Naive thymus-derived CD4-positive, alpha-beta T cell (primary cell): ENCODE data around the gene BICDL1. TPM values are rescaled to one million over a fixed set of nuclear protein-coding genes. Genes with fewer than 3 reads are reported as not detected.
A peak's percentile ranks its signal among the peaks of the same experiment; 100 is the strongest.
"Not testable (repeated sequence)": the region's sequence is repeated elsewhere in the genome, so short reads cannot be mapped to it uniquely, and the experiment has no call there.

Source experiments
- ATAC-seq: fragments of 150-1000 bp; cut with Tn5 transposase; 2 replicates; pipeline ENCODE4 v1.10.0; 2021; ENCODE audit warnings: mild to moderate bottlenecking, moderate library complexity
- CTCF ChIA-PET: fragments of 350-600 bp; sonication (Branson Sonifier 250); formaldehyde crosslinking; loops from one replicate; lab custom pipeline; 2021; ENCODE audit warnings: antibody characterized with exemption; lab: Charles Lee
- POLR2A ChIA-PET: fragments of 350-600 bp; sonication (Branson Sonifier 250); formaldehyde crosslinking; loops from one replicate; lab custom pipeline; 2021; ENCODE audit warnings: antibody characterized with exemption, inconsistent platforms; lab: Charles Lee
- DNase-seq, 9 donors: peaks; one replicate each; pipeline versions ENCODE4 v3.0.0 to v3.0.0-alpha.2; 2020 to 2022; ENCODE audit warnings: mixed read lengths in 1 of 9
- H3K27ac ChIP-seq: one replicate; pipeline ENCODE4 v1.7.0; 2013; ENCODE audit warnings: mild to moderate bottlenecking, low read depth, low read length, moderate library complexity
- H3K27me3 ChIP-seq, 2 donors: one replicate each; pipeline ENCODE4 v1.7.0; 2013; ENCODE audit warnings: low read length in 2 of 2, mild to moderate bottlenecking in 2 of 2, moderate library complexity in 2 of 2; ENCODE audit not compliant: control insufficient read depth in 2 of 2, insufficient read depth in 2 of 2
- H3K36me3 ChIP-seq, 3 experiments: 1 replicate in 2 of 3; 2 replicates in 1 of 3; pipeline ENCODE4 v1.7.0; 2013; ENCODE audit warnings: low read length in 3 of 3, mild to moderate bottlenecking in 3 of 3, moderate library complexity in 1 of 3; ENCODE audit not compliant: insufficient read depth in 3 of 3, control insufficient read depth in 2 of 3
- H3K4me1 ChIP-seq, 2 donors: one replicate each; pipeline ENCODE4 v1.7.0; 2013; ENCODE audit warnings: low read length in 2 of 2, mild to moderate bottlenecking in 2 of 2, moderate library complexity in 1 of 2; ENCODE audit not compliant: control insufficient read depth in 2 of 2, insufficient read depth in 2 of 2
- H3K4me3 ChIP-seq: 2 replicates; pipeline ENCODE4 v1.7.0; 2013; ENCODE audit warnings: mild to moderate bottlenecking, low read length
- H3K9me3 ChIP-seq, 3 experiments: 1 replicate in 2 of 3; 2 replicates in 1 of 3; pipeline ENCODE4 v1.7.0; 2013; ENCODE audit warnings: low read length in 3 of 3; ENCODE audit not compliant: control insufficient read depth in 2 of 3
- H3K27ac Mint-ChIP-seq, 9 donors: one replicate each; pipeline ENCODE4 v1.8.0; 2020 to 2022; ENCODE audit warnings: mixed read lengths in 9 of 9, mild to moderate bottlenecking in 8 of 9, moderate library complexity in 5 of 9, inconsistent platforms in 2 of 9
- H3K27me3 Mint-ChIP-seq, 5 donors: one replicate each; pipeline ENCODE4 v1.8.0; 2021 to 2022; ENCODE audit warnings: mixed read lengths in 5 of 5, mild to moderate bottlenecking in 1 of 5
- H3K36me3 Mint-ChIP-seq, 5 donors: one replicate each; pipeline ENCODE4 v1.8.0; 2020 to 2022; ENCODE audit warnings: mixed read lengths in 5 of 5, mild to moderate bottlenecking in 3 of 5, inconsistent platforms in 1 of 5
- H3K4me1 Mint-ChIP-seq, 7 donors: one replicate each; pipeline ENCODE4 v1.8.0; 2020 to 2022; ENCODE audit warnings: mixed read lengths in 7 of 7, mild to moderate bottlenecking in 3 of 7, inconsistent platforms in 1 of 7
- H3K4me3 Mint-ChIP-seq, 10 donors: one replicate each; pipeline ENCODE4 v1.8.0; 2020 to 2022; ENCODE audit warnings: mild to moderate bottlenecking in 10 of 10, mixed read lengths in 10 of 10, moderate library complexity in 6 of 10, inconsistent platforms in 2 of 10
- H3K9me3 Mint-ChIP-seq, 11 donors: one replicate each; pipeline ENCODE4 v1.8.0; 2020 to 2022; ENCODE audit warnings: mixed read lengths in 11 of 11, mild to moderate bottlenecking in 4 of 11, inconsistent platforms in 1 of 11, moderate library complexity in 1 of 11
- intact Hi-C, 2 donors: fragments of 100-400 bp; cut with micrococcal nuclease; formaldehyde crosslinking; loops; one replicate each; pipeline ENCODE4 v1.15.1; 2023
- polyA plus RNA-seq, 2 donors: library from polyadenylated mRNA; unstranded; fragments of 300-500 nt; fragmentation: Illumina TruSeq; gene quantifications; one replicate each; pipeline ENCODE4 v1.2.3, GENCODE V29; 2021
- total RNA-seq, 6 experiments: library from RNA in 5 of 6; stranded (reverse) in 5 of 6; gene quantifications; 1 replicate in 5 of 6; 2 replicates in 1 of 6; pipeline ENCODE4 v1.2.3 and lab custom pipeline; 2021 to 2026

The BICDL1 gene
- total and polyA plus RNA-seq, 7 experiments from 2014 or later: 2.4 to 156 (median 111) TPM

DNA sequence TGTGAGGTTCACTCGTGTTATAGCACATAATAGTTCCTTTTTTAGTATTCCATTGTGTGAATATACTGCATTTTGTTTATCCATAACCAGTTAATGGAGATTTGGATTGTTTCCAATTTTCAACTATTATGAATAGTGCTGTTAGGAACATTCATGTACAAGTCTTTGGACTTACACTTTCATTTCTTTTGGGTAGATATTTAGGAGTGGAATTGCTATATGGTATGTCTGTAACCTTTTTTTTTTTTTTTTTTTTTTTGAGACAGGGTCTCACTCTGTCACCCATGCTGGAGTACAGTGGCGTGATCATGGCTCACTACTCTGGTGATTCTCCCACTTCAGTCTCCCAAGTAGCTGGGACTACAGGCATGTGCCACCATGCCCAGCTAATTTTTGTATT lies 27.2 kb downstream of the BICDL1 start:
- H3K36me3 ChIP-seq, ATAC-seq, H3K27me3 ChIP-seq, H3K9me3 Mint-ChIP-seq, H3K9me3 ChIP-seq, H3K4me3 ChIP-seq, intact Hi-C loops, H3K27me3 Mint-ChIP-seq, DNase-seq: not testable (repeated sequence)
- ChIA-PET CTCF (interaction anchor here (1.0 kb wide), 1 partner anchor 71 kb away, joined by 4 read pairs; no protein-coding TSS in a partner anchor), POLR2A (interaction anchor here (0.7 kb wide), 1 partner anchor 9 kb away, joined by 7 read pairs; no protein-coding TSS in a partner anchor)
- H3K4me1 ChIP-seq: peaks cover 49 to 60% of the 10 kb centered on the region in 2 donors
- H3K4me3 Mint-ChIP-seq: peak overlapping the region in 6 of 10 donors; percentile 5 to 78 (median 68)
- peak overlapping the region; percentile 93 for H3K27ac ChIP-seq
- H3K36me3 Mint-ChIP-seq: peaks cover 0 to 32% (median 0%) of the 10 kb centered on the region in 5 donors
- H3K4me1 Mint-ChIP-seq: peaks cover 34 to 69% (median 57%) of the 10 kb centered on the region in 7 donors
- peak overlapping the region; percentile 88 to 100 (median 96) for H3K27ac Mint-ChIP-seq

DNA sequence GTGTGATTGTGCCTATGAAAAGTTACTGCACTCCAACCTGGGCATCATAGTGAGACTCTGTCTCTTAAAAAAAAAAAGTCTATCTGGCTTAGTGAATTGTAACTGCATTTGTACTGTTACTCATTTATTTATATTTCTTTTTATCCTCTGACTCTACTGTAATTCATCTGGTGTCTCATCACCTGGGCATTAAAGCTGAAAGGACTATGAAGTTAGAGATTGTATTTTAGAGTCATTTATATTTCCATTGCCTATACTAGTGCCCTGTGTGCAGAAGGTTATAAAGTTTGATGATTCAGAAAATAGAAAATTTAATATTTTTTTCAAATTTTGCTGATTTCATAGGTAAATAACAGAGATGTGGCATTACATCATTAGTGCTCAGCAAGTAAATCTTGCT lies 30.2 kb downstream of the BICDL1 start:
- Histone ChIP-seq H3K4me1 (peaks cover 19 to 30% of the 10 kb centered on the region in 2 donors), H3K27ac (no peak overlapping the region), H3K9me3 (no peaks in the 10 kb centered on the region), H3K36me3 (peaks cover 0 to 3% (median 0%) of the 10 kb centered on the region in 3 experiments), H3K27me3 (no peaks in the 10 kb centered on the region), H3K4me3 (no peak overlapping the region)
- H3K27ac Mint-ChIP-seq: peak overlapping the region in 3 of 9 donors; percentile 49 to 68 (median 56)
- intact Hi-C loops: no loop called here
- no peak for DNase-seq
- CTCF ChIA-PET: interaction anchor here (0.6 kb wide), 1 partner anchor 247 kb away, joined by 5 read pairs; no protein-coding TSS in a partner anchor
- peaks cover 0 to 14% (median 3%) of the 10 kb centered on the region in 11 donors for H3K9me3 Mint-ChIP-seq
- H3K4me1 Mint-ChIP-seq: peaks cover 17 to 43% (median 30%) of the 10 kb centered on the region in 7 donors
- H3K4me3 Mint-ChIP-seq: no peak overlapping the region
- POLR2A ChIA-PET: interaction anchor here (0.7 kb wide), 1 partner anchor 19 kb away, joined by 3 read pairs; no protein-coding TSS in a partner anchor
- H3K27me3 Mint-ChIP-seq: no peaks in the 10 kb centered on the region
- ATAC-seq: no peak
- peaks cover 4 to 49% (median 19%) of the 10 kb centered on the region in 5 donors for H3K36me3 Mint-ChIP-seq

DNA sequence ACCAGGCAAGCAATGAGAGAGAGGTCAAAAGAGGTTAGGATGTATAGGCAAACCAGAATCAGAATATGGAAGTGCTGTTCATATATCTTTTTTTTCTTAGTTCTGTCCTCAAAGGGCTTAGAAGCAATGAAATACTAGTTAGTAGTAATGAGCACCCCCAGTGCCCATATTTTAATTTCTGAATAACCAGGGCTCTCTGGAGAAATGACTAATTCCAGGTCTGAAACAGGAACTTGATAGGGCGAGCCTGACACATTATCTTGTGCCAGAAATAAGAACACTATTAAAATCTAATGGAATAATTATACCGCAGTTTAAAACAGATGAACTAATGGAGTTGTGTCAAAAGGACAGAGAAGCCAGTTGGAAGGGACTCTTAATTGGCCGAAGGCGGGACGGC lies 30.9 kb downstream of the BICDL1 start:
- Histone ChIP-seq H3K9me3 (no peaks in the 10 kb centered on the region), H3K4me1 (peaks cover 13 to 22% of the 10 kb centered on the region in 2 donors), H3K36me3 (peaks cover 0 to 6% (median 0%) of the 10 kb centered on the region in 3 experiments), H3K4me3 (no peak overlapping the region), H3K27me3 (no peaks in the 10 kb centered on the region), H3K27ac (no peak overlapping the region)
- Mint-ChIP-seq H3K4me1 (peaks cover 13 to 37% (median 23%) of the 10 kb centered on the region in 7 donors), H3K4me3 (no peak overlapping the region), H3K27ac (peak overlapping the region in 3 of 9 donors; percentile 34 to 80 (median 53)), H3K27me3 (no peaks in the 10 kb centered on the region), H3K9me3 (peaks cover 0 to 19% (median 7%) of the 10 kb centered on the region in 11 donors), H3K36me3 (peaks cover 4 to 53% (median 25%) of the 10 kb centered on the region in 5 donors)
- CTCF ChIA-PET: no interaction called here
- no peak for DNase-seq
- POLR2A ChIA-PET: no interaction called here
- ATAC-seq: no peak
- intact Hi-C loops: no loop called here

DNA sequence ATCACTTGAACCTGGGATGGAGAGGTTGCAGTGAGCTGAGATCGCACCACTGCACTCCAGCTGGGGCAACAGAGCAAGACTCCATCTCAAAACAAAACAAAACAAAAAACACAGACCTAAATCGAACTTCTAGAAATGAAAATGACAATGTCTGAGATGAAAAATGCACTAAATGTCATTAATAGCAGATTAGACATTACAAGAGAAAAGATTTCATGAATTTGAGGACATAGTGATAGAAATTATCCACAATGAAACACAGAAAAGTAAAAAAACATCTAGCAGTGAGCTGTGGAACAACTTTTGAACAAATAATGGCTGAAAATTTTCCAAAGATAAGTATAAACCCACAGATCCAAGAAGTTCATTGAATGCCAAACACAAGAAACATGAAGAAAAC lies 35.2 kb downstream of the BICDL1 start:
- DNase-seq (no peak), ATAC-seq (no peak)
- no peak overlapping the region for H3K4me3 Mint-ChIP-seq
- Histone ChIP-seq H3K4me3 (no peak overlapping the region), H3K4me1 (no peaks in the 10 kb centered on the region), H3K27me3 (no peaks in the 10 kb centered on the region), H3K27ac (no peak overlapping the region), H3K36me3 (peaks cover 0 to 6% (median 0%) of the 10 kb centered on the region in 3 experiments), H3K9me3 (no peaks in the 10 kb centered on the region)
- peaks cover 0 to 25% (median 7%) of the 10 kb centered on the region in 11 donors for H3K9me3 Mint-ChIP-seq
- peaks cover 0 to 15% (median 0%) of the 10 kb centered on the region in 7 donors for H3K4me1 Mint-ChIP-seq
- H3K27me3 Mint-ChIP-seq: no peaks in the 10 kb centered on the region
- peak overlapping the region in 1 of 9 donors; percentile 8 for H3K27ac Mint-ChIP-seq
- ChIA-PET POLR2A (interaction anchor here (0.6 kb wide), 2 partner anchors 16 to 33 kb away, joined by 3 to 4 read pairs; no protein-coding TSS in a partner anchor), CTCF (no interaction called here)
- intact Hi-C loops: no loop called here
- H3K36me3 Mint-ChIP-seq: peaks cover 4 to 49% (median 31%) of the 10 kb centered on the region in 5 donors

DNA sequence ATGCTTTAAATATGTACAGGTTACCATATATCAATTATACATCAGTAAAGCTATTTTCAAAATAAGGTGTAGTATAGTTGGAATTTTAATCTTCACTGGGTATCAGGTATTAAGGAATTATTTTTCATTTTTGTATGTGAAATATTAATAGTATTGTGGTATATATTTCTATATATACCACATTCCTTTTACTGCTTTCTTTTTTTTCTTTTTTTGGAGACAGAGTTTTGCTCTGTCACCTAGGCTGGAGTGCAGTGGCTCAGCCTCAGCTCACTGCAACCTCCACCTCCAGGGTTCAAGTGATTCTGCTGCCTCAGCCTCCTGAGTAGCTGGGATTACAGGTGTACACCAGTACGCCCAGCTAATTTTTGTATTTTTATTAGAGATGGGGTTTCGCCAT lies 36.6 kb downstream of the BICDL1 start:
- ChIA-PET POLR2A (interaction anchor here (1.2 kb wide), 1 partner anchor 18 kb away, joined by 3 read pairs; no protein-coding TSS in a partner anchor), CTCF (no interaction called here)
- H3K9me3 Mint-ChIP-seq: peaks cover 0 to 25% (median 7%) of the 10 kb centered on the region in 11 donors
- H3K27ac Mint-ChIP-seq: no peak overlapping the region
- H3K27ac ChIP-seq: no peak overlapping the region
- H3K4me1 ChIP-seq: no peaks in the 10 kb centered on the region
- H3K4me3 ChIP-seq: no peak overlapping the region
- H3K36me3 ChIP-seq: peaks cover 0 to 6% (median 0%) of the 10 kb centered on the region in 3 experiments
- H3K27me3 Mint-ChIP-seq: no peaks in the 10 kb centered on the region
- H3K9me3 ChIP-seq: no peaks in the 10 kb centered on the region
- ATAC-seq: no peak
- H3K4me1 Mint-ChIP-seq: peaks cover 0 to 8% (median 0%) of the 10 kb centered on the region in 7 donors
- intact Hi-C loops: loop anchor here in 1 of 2 donors (5.0 kb wide), 1 partner anchor 38 kb away; the partner anchor contains the start of gene BICDL1
- peaks cover 4 to 46% (median 31%) of the 10 kb centered on the region in 5 donors for H3K36me3 Mint-ChIP-seq
- DNase-seq: no peak
- no peaks in the 10 kb centered on the region for H3K27me3 ChIP-seq
- H3K4me3 Mint-ChIP-seq: no peak overlapping the region

DNA sequence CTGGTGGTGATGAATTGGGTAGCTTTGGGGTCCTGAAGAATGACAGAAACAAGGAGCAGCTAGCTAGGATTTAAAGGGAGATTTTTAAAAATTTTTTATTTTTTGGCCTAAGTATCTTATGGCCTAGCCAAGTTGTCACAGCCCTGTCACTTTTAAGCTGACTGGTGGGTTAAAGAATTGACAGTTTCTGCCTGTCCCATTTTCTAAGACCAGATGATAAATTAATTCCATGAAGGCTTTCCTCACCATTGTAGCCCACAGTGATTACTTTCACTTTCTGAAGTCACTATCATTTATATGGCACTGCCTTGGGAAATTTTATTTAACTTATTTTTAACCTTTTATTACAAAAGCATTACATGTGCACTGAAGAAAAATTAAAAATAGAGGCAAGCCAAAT lies 43.2 kb downstream of the BICDL1 start:
- no peak overlapping the region for H3K4me3 Mint-ChIP-seq
- H3K9me3 Mint-ChIP-seq: no peaks in the 10 kb centered on the region
- H3K36me3 Mint-ChIP-seq: peaks cover 0 to 20% (median 5%) of the 10 kb centered on the region in 5 donors
- H3K9me3 ChIP-seq: no peaks in the 10 kb centered on the region
- peaks cover 4 to 14% (median 7%) of the 10 kb centered on the region in 7 donors for H3K4me1 Mint-ChIP-seq
- ChIA-PET CTCF (no interaction called here), POLR2A (no interaction called here)
- DNase-seq (no peak), ATAC-seq (no peak)
- no peaks in the 10 kb centered on the region for H3K27me3 Mint-ChIP-seq
- intact Hi-C loops: no loop called here
- no peaks in the 10 kb centered on the region for H3K27me3 ChIP-seq
- H3K27ac Mint-ChIP-seq: peak overlapping the region in 2 of 9 donors; percentile 17 to 49
- no peaks in the 10 kb centered on the region for H3K36me3 ChIP-seq
- H3K4me1 ChIP-seq: no peaks in the 10 kb centered on the region
- H3K4me3 ChIP-seq: no peak overlapping the region
- H3K27ac ChIP-seq: no peak overlapping the region
